Epidermal melanocyte (primary cell): ENCODE results near the gene TAAR8.
"Not testable (repeated sequence)": the region's sequence is repeated elsewhere in the genome, so short reads cannot be mapped to it uniquely, and the experiment has no call there.

Experiments used
- DNase-seq: peaks from one replicate; pipeline ENCODE4 v3.0.0; 2011; ENCODE audit warnings: low spot score; ENCODE audit not compliant: insufficient read length

The TAAR8 gene

DNA sequence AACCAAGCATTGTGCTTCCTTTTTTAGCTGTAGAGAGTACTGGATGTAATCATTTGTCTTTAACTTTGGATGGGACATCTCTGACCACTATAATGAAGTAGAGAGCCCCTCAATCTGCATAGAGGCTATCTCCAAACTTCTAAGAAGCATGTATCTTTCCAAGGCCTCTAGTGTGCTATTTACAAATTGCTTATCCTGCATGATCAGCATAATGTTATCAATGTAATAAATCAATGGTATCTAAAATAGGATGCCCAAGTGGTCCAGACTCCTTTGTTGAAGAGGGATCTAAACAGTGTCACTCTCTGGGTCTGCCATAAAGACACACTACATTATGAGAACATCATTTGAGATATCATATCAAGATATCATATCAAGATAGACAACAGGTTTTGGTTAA is 7.6 kb upstream of the TAAR8 start:
- DNase-seq, result no peak

DNA sequence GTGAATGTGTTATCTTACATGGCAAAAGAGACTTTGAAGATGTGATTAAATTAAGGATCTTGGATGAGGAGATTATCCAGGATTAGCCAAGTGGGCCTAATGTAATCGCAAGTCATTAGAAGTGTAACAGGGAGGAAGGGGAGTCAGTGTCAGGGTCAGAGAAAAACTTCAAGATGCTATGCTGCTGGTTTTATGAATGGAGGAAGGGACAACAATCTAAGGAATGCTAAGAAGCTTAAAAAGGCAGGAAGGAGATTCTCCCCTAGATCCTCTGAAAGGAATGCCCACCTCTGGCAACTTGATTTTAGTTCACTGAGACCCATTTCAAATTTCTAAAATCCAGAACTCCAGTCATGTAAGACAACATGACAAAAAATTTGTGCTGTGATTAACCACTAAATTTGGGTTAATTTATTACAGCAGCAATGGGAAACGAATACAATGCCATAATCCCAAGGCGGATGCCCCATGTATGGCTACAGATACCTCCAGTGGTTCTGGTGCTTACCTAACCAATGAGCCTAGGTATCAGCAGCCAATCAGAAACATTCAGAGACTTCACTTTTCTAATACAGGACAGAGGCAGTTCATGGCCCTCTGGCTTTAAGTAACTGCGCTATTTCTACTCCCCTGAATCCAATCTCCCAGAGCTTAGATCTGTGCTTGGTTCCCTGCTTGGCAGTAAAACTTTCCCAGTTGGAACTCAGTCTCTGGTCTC is 3.6 kb upstream of the TAAR8 start:
- DNase-seq, result no peak

DNA sequence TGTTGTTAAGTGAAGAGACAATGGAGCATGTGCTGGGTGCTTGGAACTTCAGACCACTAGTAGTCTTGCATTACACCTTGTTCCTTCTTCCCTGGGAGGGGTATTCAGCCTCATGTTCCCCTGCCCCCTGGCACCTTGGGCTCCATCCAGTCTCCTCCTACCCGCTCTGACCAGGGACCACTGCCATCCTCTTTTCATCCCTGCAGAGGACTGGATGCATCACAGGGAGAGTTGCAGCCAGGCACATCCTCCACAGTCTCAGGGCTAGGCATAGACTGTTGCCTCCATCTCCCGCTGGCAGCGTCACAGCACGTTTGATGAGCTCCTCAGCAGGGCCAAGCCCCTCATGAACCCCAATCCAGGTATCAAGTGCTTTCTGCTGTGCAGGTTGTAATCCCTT is 1.3 kb upstream of the TAAR8 start:
- DNase-seq, result no peak

DNA sequence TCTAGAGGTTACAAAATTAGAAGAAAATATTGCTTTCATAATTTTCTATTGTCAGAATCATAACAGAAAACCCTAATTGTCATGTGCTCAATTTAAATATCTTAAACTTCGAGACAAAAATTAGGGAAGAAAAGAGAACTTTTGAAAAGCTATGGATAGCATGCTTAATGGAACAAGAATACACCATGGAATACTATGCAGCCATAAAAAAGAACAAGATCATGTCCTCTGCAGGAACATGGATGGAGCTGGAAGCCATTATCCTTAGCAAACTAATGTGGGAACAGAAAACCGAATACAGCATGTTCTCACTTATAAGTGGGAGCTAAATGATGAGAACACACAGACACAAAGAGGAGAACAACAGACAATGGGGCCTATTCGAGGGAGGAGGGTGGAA is 7.6 kb downstream of the TAAR8 start:
- DNase-seq, result not testable (repeated sequence)

DNA sequence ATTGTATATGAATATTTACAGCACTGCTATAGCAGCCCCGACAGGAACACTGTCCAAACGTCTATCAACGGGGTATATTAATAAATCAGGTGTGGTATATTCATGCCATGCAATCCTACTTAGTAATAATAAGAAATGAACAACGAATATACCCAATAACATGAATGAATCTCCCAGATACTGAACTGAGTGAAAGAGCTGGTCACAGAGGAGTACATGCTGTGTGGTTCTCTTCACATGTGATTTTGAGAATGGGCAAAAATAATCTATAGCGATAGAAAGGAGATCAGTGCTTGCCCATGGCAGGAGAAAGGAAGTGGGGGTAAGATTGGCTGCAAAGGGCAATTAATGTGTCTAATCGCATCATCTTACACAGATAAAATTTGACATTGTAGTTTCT is 13.9 kb downstream of the TAAR8 start:
- DNase-seq, result no peak

GRCh38 chr6:132567566-132567965 is 15.1 kb downstream of the TAAR8 start:
- no peak for DNase-seq

DNA sequence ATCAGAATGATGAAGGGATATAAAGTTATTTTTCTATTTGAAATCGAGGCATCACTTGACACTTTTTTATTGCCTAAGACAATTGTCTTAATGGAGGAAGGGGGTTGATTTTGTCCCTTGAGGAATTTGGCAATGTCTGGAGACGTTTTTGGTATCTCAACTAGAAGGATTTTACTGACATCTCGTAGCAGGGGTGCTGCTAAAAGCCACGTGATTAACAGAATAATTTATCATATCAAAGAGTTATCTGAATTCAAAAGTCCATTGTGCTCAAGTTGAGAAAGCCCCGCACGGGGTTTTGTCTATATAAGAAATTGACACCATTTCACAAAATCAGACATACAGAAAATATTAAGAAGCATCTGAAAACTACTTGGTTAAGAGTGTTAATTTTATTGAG is 16.1 kb downstream of the TAAR8 start:
- no peak for DNase-seq

DNA sequence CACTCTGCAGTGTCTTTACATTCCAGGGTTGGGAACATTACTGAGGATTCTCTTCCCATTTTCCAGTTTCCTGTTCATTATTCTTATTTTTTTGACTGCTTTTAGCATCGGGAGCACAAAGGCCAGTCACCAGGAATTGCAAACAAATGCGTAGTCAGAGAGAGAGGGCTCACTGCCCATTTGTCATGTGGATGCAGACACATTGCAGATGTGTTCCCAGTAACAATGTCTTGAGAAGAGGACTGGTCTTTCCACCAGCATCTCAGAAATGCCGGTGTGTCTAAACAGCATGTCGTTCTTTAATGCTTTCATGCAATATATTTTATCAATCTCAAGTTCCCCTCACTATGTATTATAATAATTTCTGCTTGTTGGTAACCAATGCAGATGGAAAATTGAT is 16.7 kb downstream of the TAAR8 start:
- no peak for DNase-seq

- no peak for DNase-seq
Measured at GRCh38 chr6:132570221-132570777, 17.8 kb downstream of the TAAR8 start, which contains the start of gene TAAR6. TSS of gene TAAR6 (plus strand) at chr6:132570322. CDS start at chr6:132570322, 0 bp downstream.

DNA sequence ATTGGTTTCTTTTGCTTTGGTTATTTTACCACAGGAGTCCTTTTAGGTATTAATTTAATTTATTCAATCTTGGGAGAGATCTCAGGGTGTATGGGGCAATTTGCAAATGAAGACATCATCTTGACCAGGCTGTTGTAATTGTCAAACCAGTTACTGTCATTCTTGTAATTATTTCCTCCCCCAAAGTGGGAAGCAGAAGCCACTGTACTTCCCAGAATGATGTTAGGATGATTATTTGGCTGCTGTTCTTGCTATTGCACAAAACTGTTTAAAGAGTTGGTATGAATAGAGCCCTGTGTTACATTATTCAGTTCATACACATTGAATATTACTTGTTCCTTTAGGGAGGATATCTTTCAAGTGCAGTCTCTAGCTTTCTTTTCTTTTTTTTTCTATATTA is 19.3 kb downstream of the TAAR8 start:
- no peak for DNase-seq

GRCh38 chr6:132584698-132585097 is 32.2 kb downstream of the TAAR8 start:
- no peak for DNase-seq

- no peak for DNase-seq
Measured at GRCh38 chr6:132587424-132587823, 35.0 kb downstream of the TAAR8 start.

- DNase-seq, result no peak
Measured at GRCh38 chr6:132589454-132589853, 37.0 kb downstream of the TAAR8 start, which contains the start of gene TAAR5. TSS of gene TAAR5 (minus strand) at chr6:132589741. CDS start at chr6:132589686, 55 bp downstream.

DNA sequence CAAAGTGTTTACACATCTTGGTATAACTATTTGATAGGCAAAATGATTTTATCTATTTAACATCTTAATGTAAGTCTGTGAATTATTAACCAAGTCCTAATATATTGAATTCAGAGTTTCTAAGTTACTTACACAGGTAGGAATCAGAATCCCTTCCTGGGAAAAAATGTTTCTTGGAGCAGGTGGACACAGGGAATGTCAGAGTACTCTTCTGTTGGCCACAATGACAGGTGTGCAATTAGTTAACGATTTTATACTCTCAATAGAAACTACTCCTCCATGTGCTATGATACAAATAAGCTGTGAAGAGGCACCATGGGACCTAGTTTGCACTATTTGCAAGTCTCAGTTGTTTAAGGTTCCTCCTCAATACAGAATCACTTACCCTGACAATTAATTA is 37.9 kb downstream of the TAAR8 start:
- DNase-seq, result no peak

DNA sequence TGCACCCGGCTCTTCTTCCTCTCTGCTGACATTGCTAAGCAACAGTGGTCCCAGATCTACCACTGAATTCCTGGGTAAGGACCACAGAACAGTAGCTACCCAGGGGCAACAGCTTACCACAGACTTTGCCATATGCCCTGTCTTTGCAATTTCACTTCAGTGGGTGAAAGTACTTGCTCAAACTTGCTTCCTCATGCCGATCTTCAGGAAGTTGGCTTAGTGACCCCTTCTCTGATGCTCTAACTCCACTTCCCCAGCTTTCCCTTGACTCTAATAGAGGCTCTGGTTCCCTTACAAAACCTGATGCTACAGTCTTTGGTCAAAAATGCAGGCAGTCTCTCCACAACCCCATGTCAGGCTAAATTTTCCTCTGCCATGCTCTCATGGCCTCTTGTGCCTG is 40.4 kb downstream of the TAAR8 start:
- no peak for DNase-seq

DNA sequence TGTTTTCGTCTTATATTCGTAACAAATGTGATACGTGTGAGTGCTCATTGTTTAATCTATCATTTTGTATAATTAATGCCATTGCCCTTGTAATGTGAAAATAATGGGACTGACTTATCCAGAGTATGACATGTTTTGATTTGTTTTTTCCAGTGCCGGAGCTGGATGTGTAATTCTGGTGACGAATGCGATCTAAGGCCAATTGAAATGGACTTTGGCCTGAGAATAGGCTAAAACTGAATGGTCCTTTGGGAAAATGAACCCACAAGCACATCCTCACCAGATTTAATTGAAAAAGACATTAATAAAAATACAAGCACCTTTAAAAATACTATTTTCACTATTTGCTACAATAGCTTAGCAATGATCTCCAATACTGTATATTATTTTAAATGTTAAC is 43.7 kb downstream of the TAAR8 start:
- DNase-seq, result no peak

DNA sequence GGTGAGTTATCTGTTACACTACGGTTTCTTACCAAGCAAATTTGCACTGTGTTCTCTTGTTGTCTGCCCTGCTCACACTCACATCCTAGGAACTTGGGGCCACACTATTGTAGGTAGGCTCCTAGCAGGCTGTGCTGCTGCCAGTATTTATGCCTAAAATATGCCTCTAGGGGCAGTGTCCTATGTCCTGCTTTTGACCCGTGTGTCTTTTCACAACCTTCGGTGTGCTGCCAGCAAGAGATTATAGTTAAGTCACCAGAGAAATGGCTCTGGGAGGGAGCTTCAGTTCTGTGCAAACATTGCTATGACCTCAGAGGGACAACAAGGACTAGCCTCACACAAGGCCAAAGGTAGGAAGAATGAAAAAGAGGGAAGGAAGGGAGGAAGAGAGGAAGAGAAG is 46.0 kb downstream of the TAAR8 start:
- no peak for DNase-seq

GRCh38 chr6:132600900-132601299 is 48.4 kb downstream of the TAAR8 start:
- DNase-seq, result not testable (repeated sequence)
